HCEC 1CT (cell line): ENCODE data around the gene TTC7B.
A peak's percentile ranks its signal among the peaks of the same experiment; 100 is the strongest.
"Not testable (repeated sequence)": the region's sequence is repeated elsewhere in the genome, so short reads cannot be mapped to it uniquely, and the experiment has no call there.

Experiments used
- DNase-seq: peaks from one replicate; pipeline ENCODE4 v3.0.0-alpha.2; 2017

Gene TTC7B

DNA sequence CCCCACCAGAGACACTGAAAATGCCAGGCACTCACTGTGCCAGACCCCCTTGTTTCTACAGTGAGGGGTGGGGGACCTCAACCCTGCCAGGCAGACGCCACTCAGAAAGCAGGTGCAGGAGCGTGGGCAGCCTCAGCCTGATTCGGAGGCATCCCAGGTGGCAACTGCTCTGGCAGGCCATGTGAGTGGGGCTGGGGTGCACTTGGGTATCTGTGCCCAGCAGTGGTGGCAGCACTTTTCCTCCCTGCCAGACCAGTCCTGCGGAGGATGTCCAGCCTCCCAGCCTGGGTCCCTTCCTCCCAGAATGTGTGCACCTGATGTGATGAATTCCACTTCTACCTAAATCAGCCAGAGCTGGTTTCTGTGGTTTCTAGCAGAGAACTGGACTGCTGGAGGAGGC lies 13.4 kb upstream of the TTC7B start:
- DNase-seq = no peak

DNA sequence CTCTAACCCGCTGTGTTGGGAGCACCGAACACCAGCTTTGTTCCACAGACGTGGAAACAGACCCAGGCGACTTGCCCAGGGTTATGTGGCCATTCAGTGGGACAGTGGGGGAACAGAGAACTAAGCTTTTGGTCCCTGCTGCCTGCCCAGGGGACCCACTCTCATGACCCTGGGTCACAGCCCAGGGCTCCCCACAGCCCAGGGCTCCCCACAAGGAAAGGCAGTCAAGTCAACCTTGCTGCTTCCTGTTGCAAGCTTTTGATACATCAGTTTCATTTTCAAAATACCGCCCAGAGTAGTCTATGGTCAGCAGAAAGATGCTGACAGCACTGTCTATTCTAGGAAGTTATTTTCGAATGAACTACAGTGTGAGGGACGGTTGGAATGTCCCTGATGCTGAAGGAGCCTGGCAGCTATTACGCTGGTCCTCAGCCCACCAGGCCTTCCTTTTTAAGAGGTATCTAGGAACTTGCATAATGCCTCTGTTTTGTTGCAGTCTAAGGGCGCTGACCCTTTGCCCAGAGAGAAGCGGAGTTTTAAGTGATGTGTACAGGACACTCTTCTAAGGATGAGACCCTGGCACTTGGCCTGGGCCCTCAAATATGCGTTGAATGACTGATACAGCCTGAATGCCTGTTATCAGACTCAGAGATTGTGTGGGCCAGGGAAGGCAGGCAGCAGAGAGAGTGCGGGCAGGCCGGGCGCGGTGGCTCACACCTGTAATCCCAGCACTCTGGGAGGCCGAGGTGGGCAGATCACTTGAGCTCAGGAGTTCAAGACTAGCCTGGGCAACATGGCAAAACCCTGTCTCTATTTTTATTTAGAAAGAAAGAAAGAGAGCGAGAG lies 12.6 kb upstream of the TTC7B start:
- no peak for DNase-seq

DNA sequence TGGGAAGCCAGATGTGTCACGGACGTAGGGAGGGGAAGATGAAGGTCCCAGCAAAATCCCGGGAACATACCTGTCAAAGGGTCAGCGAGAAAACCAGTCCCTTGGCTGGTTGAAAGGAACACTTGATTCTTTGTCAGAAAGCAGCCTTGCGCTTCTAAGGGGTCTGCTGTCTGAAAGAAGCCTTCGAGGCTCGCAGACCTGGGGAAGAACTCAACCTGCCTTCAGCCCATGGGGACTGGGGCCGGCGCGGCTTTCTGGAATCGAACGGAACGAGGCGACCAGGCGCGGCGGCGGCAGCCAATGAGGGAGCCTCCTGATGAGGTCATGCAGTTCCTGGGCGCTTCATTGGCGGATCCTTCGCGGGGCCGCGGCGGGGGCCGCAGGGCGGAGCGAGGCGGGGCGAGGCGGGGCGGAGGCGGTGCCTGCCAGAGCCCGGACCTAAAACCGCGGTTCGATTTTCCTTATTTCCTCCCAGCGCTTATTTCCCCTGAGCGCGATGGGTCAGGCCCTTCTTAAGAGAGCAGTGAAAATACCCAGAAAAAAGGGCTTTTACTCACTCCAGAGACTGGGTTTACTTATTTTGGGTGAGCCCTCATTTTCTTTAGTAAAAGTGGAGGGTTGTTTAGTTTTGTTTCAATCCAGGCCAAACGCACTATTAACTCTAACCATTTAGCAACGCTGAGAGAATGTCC lies 11.8 kb upstream of the TTC7B start:
- peak; percentile 87 for DNase-seq

DNA sequence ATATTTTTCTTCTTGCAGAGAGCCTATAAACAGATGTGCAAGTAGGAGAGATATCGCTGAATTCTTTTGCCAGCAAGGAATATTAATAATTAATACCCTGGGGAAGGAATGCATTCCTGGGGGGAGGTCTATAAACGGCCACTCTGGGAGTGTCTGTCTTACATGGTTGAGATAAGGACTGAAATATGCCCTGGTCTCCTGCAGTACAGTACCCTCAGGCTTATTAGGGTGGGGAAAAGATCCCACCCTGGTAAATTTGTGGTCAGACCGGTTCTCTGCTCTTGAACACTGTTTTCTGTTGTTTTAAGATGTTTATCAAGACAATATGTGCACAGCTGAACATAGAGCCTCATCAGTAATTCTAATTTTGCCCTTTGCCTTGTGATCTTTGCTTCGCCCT lies 7.3 kb upstream of the TTC7B start:
- not testable (repeated sequence) for DNase-seq

DNA sequence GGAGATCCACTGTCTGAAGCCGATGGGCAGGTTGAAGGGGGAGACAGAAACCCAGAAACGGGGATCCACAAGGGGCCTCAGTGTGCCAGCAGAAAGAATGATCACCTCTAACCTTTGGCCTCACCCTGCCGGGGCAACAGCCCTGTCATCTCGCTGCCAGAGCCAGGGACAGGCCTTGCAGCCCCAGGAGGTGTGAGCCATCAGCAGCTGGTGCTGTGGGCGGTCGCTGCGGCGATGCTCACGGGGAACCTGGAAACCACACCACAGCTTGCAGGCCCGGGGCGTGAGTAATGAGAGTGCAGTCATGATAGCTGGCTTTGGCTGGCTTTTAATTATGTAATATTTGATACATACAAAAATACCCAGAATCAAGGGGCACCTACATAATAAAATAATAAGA lies 4.7 kb upstream of the TTC7B start:
- peak; percentile 27 for DNase-seq

DNA sequence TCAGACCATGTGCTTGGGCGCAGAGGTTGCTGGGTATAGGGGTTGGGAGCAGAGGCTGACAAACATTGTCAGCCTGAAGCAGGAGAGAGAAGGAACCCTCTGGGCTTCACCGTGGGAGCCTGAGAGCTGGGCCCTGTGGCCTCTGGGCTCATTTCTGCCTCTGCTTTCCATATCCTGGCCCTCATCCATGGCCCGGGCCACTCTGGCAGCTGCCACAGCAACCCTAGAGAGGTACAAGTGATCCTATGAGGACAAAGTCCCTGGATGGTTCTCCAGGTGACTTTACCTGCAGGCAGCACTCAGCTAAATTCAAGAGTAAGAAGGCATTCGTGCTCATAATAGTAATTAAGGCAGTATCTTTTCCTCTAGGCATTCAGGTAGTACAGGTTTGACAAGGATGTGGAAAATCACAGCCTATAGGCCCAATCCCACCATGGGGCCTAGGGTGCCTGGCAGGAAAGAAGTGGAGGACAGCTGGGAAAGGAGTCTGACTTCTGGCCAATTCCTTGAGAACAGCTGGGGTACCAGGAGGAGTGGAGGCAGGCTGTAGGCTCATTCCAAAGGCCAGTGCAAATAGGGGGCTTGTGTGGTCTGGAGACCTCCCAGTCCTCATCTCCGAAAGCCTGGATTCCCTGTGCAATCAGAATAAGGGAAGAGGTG lies 3.6 kb upstream of the TTC7B start:
- DNase-seq = no peak

DNA sequence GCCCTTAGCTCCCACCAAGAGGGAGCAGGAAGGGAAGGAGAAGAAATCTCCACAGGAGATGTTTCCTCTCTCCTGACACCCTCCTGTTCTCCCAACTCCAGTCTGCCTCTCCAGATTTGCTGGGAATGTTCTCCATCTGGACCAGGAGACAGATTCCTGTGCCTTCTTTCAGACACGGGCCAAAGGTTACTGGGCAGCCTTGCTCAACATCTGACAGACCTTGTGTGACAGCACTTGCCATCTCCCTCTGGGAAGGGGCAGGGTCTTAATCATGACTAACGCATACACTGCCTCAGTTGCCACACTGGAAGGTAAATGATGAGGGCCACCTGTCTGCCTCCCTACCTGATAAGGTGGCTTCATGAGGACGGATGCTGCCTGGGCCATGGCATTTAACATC lies 2.5 kb upstream of the TTC7B start:
- no peak for DNase-seq

DNA sequence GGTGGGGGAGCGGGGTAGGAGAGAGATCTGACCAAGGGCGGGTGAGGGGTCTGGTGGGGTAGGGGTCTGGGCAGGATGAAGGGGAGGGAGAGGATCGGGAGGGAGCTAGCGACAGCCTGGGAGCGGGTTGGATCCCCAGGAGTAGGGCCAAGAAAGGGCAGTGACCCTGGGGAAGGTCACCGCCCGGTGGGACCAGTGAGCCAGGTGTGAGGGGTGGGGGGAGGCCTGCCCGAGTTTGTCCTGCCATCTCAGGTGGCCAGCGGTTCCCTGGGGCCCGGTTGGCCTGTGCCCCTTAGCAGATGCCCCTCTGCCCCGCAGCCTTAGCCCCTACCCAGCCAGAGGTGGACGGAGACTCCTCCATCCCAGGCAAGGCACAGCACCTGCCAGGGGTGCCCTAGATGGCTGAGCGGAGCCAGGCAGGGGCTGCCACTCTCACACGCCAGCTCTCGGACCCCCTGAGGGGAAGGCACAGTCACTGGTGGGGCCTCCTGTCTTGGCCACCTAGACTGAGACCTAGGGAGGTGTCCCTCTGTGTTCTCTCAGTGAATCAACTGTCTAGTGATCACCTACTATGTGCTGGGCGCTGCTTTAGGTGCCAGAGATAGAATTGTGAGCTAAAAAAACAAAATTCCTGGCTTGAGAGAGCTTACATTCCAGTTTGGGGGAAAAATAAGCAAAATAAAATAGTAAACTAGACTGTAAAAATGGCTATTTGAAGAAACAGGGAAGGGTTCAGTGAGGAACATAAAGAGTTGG lies 629 bp upstream of the TTC7B start:
- DNase-seq = no peak

DNA sequence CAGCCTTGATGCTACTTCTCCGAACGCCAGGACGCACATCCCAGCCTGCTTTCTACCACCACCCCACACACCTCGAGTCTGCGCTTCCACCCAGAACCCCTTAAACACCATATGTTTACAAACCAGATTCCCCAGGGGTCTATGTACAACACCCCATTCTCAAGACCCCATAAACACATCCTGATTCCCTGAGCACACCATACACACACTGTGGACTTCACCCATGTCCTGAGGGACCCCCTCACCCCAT lies 733 bp downstream of the TTC7B start:
- no peak for DNase-seq

DNA sequence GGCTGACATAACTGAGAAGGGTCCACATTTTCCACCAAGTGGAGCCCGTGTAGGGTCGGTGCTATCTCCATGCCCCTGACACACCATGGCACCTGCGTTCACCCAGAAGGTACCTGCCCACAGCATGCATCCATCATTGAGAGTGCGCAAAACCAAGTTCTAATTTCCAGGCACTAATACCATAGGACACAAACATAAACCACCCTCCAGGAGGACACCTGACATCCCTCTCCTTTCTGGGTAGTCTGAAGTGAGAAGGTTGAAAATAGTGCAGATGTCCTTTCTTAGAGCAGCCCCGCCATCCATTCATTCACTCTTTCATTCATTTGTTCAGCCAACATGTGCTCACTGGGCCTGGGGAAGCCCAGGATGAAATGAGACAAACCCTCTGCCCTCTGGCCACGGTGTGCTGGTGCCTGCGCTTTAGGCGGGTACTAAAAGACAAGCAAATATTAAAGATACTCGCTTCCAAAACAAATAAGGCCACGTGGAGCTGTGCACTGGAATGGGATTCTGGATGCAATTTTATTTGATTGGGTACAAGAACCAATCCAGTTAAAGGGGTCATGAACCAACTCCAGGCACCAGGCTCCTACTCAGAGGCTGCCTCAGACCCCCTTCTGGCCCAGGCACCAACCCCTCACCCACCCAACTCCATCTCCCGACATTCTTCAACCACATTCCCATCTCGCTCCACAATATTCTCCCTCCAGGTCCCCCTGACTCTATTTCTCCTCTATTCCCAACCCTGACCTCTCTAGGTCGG lies 1.2 kb downstream of the TTC7B start:
- DNase-seq = no peak

DNA sequence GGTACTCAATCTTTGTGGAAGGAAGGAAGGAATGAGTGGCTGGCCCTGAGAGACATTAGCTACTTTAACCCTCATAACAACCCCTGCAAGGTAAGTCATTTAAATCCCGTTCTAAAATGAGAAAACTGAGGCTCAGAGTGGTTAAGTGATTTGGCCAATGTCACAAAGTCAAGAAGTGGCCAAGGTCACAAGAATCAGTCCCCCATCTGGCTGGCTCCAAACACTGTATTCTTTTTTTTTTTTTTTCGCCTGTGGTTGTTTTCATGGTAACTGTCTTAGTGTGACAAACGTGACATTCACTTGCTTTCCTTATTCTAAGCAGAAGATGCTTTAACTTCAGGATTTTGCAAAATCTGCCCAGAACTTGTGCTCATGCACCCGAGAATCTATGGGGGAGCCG lies 2.8 kb downstream of the TTC7B start:
- DNase-seq = no peak

DNA sequence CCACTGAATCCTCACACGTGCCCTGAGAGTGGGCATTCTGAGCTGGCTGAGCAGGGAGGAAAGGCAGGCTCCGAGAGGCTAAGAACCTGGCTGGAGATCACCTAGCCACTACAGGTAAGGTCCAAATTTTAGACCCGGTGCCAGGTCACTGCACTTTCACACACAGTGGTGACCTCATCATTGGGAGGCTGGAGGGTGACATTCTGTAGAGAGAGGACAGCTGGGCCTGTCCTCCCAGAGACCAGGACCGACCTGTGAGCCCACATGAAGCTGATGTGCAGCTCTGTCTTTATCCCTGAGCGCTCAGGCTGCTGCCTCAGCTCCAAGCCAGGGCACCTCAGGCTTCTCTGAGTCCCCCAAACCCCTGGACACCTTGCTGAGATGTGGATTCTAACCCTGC lies 4.1 kb downstream of the TTC7B start:
- no peak for DNase-seq

DNA sequence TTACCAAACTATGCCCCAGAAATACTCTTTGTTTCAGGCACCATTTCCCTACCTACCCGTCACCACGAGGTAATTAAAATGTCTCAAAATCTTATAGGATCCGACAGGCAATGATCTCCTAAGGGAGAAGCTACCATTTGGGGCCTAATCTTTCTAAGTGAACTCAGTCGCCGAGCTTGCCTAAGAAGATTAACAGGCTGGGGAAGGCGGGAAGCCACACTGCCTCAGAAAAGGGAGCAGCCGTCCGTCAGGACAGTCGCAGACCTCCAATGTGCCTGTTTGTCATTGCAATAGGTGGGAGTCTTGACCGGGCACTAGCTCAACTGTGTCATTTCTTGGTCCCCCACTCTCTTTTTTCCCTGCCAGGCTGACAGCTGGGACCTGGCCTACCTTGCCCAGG lies 4.6 kb downstream of the TTC7B start:
- DNase-seq = no peak

DNA sequence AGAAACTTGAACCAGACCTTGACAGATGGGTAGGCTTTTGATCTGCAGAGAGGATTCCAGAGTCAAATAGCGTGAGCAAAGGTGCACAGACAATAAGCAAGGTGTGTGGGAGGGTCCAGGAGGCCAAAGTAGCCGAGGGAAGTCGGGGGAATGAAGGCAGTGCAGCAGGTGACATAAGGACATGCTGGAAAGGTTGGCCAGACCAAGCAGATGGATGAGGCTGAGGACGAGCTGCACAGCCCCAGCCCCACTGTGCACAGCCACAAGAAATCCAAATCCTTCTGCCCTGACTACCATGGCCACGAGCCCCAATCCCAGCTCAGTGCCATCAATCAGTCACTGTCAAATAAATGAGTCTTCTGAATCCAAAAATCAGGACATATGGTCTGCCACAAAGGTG lies 5.4 kb downstream of the TTC7B start:
- no peak for DNase-seq

DNA sequence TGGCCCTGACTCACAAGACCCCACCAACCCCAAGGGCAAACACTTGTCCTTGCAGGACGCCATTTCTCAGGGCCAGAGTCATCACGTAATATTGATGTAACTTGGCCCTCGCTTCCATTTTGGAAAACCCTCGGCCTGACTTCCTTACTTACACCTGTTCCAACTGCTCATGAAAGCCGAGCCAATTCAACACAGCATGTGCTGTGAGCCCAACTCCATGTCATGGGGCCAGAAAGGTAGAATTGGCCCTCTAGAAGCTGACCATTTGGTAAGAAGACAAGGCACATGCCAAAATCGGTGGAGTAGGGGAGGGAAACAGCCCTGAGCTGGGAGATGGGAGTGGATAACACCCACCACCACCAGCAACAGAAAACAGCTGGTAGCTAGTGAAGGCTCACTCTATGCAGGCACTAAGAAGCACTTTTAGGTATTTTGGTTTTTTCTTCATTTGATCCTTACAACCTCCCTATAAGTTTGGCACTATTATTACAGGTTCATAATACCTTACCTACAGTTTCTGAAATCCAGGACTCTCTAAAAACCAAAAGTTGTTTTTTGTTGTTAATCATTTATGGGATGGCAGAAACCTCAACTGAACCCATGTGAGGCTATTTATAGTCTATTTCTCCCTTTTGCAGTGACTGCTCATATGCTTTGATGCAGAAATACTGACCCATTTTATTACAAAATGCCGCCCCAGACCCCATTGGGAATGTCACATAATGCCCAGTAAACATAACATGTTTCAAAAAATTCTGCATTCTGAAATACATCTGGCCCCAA lies 6.5 kb downstream of the TTC7B start:
- no peak for DNase-seq

DNA sequence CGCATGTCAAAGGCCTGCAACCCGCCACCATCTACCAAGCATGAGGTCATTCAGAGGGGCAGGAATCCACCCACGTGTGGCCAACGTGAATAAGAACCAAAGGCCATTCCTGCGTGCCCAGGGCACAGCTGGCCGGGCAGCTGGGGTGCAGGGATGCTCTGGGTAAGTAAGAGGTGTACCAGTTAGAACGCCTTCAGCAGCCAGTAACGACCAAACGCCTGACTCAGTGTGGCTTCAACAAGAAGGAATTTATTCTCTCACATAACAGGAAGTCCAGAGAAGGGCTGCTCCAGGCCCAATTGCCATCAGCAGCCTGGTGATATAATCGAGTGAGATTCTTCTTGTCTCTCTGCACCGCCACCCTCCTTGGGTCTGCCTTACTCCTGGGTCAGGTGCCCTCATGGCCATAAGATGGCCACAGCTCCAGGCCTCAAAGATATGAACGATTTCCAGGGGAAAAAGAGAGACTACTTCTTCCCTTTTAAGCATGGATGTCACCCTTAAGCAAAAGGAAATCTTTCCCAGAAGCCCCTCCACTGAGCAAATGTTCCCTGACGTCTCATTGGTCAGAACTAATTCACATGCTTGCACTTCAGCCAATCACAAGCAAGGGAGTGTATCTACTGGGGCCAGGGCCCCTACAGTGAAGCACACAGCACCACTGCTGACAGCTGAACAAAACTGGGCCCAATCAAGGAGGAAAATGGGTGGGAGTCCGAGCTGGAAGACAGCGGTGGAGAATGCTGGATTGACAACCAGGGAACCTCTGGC lies 7.3 kb downstream of the TTC7B start:
- DNase-seq = peak; percentile 22

DNA sequence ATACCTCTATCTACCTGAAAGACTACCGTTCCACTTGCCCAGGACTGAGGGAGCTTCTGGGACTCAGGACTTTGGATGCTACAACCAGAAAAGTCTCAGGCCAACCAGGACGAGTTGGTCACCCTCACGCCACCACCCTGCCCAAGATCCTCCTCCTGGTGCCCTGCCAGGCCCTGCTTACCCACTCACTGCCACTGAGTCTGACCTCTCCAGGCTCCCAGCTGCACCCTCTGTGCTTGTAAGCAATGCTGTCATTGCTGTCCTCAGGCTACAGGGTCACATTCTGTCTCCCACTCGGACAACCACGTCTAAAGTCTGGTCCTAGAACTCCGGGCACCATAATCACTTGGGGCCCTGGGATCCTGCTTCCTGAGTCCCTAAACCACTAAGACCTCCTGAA lies 9.2 kb downstream of the TTC7B start:
- no peak for DNase-seq

DNA sequence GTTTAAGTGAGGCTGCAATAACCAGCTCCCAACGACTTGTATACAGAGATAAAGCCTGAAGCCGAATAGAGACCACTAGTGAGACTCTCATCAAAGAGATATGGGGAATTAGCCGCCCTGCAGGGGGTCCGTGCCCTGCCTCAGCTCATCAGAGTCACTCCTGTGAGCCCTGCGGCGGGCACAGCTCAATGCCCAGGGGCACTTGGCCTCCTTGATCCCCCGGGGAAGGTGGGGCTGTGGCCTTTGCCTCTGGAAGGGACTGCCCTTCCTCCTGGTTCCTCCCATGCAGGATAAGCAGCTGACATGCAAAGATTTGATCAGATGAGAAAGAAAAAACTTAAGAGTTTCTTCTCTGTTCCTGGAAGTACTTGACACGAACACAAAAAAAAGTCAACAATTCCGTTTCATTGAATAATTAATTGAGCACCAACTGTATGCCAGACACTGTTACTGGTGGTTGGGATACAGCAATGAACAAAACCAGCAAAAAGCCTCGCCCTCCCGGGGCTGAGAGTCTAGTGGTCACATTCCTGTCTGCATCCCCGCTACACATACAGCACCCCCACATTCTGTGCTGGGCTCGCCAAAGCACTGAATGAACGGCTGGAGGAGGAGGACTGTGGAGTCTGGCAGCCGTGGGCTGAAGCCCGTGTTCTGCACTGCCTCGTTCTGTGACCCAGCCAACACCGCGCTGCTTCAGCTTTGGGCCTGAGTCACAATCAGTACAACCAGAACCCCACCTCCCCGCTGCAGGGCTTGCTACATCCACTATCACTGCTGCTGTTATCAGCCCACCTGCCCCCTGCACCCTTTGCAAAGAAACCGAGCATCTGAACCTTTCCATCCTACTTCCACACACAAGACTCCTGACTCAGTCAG lies 10.3 kb downstream of the TTC7B start:
- no peak for DNase-seq

DNA sequence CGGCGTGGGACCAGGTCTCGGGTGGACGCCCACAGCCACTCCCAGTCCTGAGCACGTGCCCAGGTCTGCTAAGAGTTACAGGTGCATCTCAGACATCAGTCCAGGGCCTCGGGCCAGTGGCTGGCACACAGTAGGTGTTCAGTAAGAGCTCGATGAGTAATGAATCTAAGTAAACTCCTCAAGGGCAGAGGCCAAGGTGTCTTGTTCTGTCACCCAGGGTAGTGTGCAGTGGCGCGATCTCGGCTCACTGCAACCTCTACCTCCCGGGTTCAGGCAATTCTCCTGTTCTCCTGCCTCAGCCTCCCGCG lies 11.2 kb downstream of the TTC7B start:
- no peak for DNase-seq
